Measurements from ENCODE around the gene HECW1.
A peak's percentile ranks its signal among the peaks of the same experiment; 100 is the strongest.

The HECW1 gene

DNA sequence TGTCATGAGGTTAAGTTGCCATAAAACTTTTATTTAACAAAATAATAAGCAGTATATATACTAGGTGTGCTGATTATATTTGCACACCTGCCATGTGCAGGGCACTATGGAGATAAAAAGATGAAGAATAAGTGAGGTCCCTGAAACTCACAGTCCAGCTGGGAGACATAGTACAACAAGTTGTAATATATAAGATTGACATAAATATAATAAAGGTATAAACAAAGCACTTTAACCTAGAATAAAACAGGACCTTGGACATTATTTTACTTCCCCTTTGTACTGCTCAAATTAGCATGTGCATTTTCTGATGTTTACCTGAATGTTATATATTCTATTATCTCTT is 476.7 kb downstream of the HECW1 start:
- TF ChIP-seq, protein P1, sequence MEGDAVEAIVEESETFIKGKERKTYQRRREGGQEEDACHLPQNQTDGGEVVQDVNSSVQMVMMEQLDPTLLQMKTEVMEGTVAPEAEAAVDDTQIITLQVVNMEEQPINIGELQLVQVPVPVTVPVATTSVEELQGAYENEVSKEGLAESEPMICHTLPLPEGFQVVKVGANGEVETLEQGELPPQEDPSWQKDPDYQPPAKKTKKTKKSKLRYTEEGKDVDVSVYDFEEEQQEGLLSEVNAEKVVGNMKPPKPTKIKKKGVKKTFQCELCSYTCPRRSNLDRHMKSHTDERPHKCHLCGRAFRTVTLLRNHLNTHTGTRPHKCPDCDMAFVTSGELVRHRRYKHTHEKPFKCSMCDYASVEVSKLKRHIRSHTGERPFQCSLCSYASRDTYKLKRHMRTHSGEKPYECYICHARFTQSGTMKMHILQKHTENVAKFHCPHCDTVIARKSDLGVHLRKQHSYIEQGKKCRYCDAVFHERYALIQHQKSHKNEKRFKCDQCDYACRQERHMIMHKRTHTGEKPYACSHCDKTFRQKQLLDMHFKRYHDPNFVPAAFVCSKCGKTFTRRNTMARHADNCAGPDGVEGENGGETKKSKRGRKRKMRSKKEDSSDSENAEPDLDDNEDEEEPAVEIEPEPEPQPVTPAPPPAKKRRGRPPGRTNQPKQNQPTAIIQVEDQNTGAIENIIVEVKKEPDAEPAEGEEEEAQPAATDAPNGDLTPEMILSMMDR (IDR thresholded peaks at IDR 0.05) = no peak
- Mint-ChIP-seq H3K36me3 (ENCODE audit: low read depth) (no peaks in the 10 kb centered on the region), H3K4me1 (peaks cover 17% of the 10 kb centered on the region), H3K27ac (no peak overlapping the region), H3K4me3 (no peak overlapping the region), H3K27me3 (ENCODE audit: low read depth, poor library complexity) (peaks cover 12% of the 10 kb centered on the region), H3K9me3 (no peaks in the 10 kb centered on the region)
- no peak for DNase-seq

- peaks cover 6% of the 10 kb centered on the region for H3K27me3 Mint-ChIP-seq (ENCODE audit: low read depth, poor library complexity)
- DNase-seq = no peak
- no peaks in the 10 kb centered on the region for H3K9me3 Mint-ChIP-seq
- H3K4me1 Mint-ChIP-seq = peaks cover 10% of the 10 kb centered on the region
- no peak overlapping the region for H3K27ac Mint-ChIP-seq
- TF ChIP-seq, protein P1 (IDR thresholded peaks at IDR 0.05) = no peak
- no peak overlapping the region for H3K4me3 Mint-ChIP-seq
- H3K36me3 Mint-ChIP-seq (ENCODE audit: low read depth) = no peaks in the 10 kb centered on the region
These were observed 477.3 kb downstream of the HECW1 start for GRCh38 chr7:43589728-43590127.

GRCh38 chr7:43590862-43591557 is 478.6 kb downstream of the HECW1 start:
- Mint-ChIP-seq H3K4me3 (no peak overlapping the region), H3K4me1 (peaks cover 6% of the 10 kb centered on the region), H3K9me3 (no peaks in the 10 kb centered on the region), H3K27ac (peak overlapping the region; percentile 43), H3K36me3 (ENCODE audit: low read depth) (no peaks in the 10 kb centered on the region), H3K27me3 (ENCODE audit: low read depth, poor library complexity) (no peaks in the 10 kb centered on the region)
- TF ChIP-seq, protein P1 (IDR thresholded peaks at IDR 0.05) = no peak
- DNase-seq = no peak

DNA sequence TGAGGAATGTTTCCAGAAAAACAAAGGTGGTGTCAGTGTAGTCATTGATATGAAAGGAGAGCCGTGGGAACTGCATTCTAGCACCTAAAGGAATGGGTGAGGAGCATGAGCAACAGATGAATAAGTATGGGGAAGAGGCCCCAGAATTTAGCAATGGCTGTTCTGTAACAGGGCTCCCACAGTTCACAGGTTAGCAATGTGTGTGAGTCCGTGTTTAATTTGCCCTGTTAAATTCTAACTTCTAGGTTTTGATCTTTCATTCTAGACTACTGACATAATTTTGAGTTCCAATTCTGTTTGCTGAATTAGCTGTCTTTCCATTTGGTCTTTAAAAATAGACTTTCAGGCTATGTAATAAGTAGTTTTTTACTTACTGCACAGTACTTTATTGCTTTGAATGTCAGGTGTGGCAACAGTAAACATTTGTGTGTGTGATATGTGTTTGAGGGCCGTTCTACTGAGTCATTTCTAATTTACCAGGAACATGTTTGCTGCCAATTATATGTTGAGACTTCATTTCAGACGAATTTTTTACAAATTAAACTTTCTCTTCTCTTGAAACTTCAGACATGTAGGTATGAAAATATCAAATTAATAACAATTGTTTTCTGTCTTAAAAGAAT is 479.2 kb downstream of the HECW1 start:
- H3K4me1 Mint-ChIP-seq = peaks cover 6% of the 10 kb centered on the region
- peak overlapping the region; percentile 43 for H3K27ac Mint-ChIP-seq
- no peaks in the 10 kb centered on the region for H3K9me3 Mint-ChIP-seq
- H3K27me3 Mint-ChIP-seq (ENCODE audit: low read depth, poor library complexity) = no peaks in the 10 kb centered on the region
- no peak for DNase-seq
- H3K36me3 Mint-ChIP-seq (ENCODE audit: low read depth) = no peaks in the 10 kb centered on the region
- TF ChIP-seq, protein P1 (IDR thresholded peaks at IDR 0.05) = no peak
- H3K4me3 Mint-ChIP-seq = no peak overlapping the region

- H3K4me3 Mint-ChIP-seq = no peak overlapping the region
- H3K9me3 Mint-ChIP-seq = no peaks in the 10 kb centered on the region
- H3K27me3 Mint-ChIP-seq (ENCODE audit: low read depth, poor library complexity) = no peaks in the 10 kb centered on the region
- H3K4me1 Mint-ChIP-seq = peaks cover 6% of the 10 kb centered on the region
- no peak for DNase-seq
- no peaks in the 10 kb centered on the region for H3K36me3 Mint-ChIP-seq (ENCODE audit: low read depth)
- H3K27ac Mint-ChIP-seq = no peak overlapping the region
- TF ChIP-seq, protein P1 (IDR thresholded peaks at IDR 0.05) = no peak
These were observed 479.9 kb downstream of the HECW1 start for GRCh38 chr7:43592326-43592725.

DNA sequence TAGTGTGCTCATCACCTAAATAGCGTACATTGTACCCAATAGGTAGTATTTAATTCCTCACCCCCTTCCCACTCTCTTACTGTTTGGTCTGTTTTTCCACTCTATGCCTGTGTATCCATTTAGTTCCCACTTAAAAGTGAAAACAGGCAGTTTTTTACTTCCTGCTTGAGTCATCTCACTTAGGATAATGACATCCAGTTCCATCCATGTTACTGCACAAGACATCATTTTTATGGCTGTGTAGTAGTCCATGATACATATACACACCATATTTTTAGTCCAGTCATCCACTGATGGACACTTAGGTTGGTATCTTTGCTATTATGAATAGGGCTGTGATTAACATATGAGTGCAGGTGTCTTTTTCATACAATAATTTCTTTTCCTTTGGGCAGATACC is 480.6 kb downstream of the HECW1 start:
- no peaks in the 10 kb centered on the region for H3K27me3 Mint-ChIP-seq (ENCODE audit: low read depth, poor library complexity)
- DNase-seq = no peak
- H3K9me3 Mint-ChIP-seq = no peaks in the 10 kb centered on the region
- H3K4me3 Mint-ChIP-seq = no peak overlapping the region
- TF ChIP-seq, protein P1 (IDR thresholded peaks at IDR 0.05) = no peak
- no peaks in the 10 kb centered on the region for H3K36me3 Mint-ChIP-seq (ENCODE audit: low read depth)
- H3K27ac Mint-ChIP-seq = no peak overlapping the region
- H3K4me1 Mint-ChIP-seq = peaks cover 6% of the 10 kb centered on the region
